ENCODE results near the gene MYOC. TPM values are rescaled to one million over a fixed set of nuclear protein-coding genes. Genes with fewer than 3 reads are reported as not detected.
"Not testable (repeated sequence)": the region's sequence is repeated elsewhere in the genome, so short reads cannot be mapped to it uniquely, and the experiment has no call there.

The MYOC gene
- total RNA-seq, 1 donor from 2014 or later = not detected

DNA sequence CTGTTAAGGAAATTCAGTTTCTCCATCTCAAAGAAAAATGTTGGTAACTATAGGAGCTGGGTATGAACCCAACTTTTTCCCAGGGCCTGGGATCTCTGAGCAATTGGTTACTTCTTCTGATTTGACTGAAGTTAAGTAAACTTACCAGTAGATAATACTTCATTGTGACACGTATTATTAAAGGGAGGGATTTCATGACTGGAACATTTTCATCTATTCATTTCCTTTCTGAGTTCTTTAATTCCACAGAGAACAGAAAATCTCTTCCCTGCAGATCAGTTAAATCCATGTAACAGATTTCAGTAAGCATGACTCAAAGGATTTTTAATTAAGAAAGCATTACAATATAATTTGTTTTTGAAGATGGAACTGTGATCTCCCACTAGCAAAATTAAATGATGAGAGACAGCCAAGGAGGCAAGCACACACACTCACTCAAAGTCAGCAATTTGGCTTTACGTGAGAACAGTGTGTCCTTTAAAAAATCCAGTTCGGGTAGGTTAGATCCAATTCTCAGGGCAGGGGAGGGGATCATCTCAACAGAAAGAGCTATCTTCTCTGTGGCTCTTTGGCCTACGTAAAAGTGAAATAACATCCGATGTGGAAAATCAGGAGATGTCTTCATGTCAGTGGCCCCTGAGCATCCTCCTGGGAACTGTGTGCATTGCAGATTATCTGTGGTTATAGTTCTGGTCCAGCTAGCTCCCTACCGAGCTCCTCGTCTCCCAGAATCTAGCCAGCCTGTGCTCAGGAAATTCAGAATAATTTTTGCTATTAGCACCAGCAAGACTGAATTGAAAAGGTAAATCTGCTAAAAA is 10.8 kb upstream of the MYOC start:
- H3K27ac Mint-ChIP-seq (ENCODE audit: unreplicated experiment) = no peak overlapping the region
- Histone ChIP-seq H3K27ac (ENCODE audit: low read depth, low read length) (no peak overlapping the region), H3K4me3 (ENCODE audit: insufficient read depth, low read depth, low read length) (no peak overlapping the region), H2AFZ (ENCODE audit: low read depth, low read length) (no peak overlapping the region), H3K9ac (ENCODE audit: low read length) (no peak overlapping the region), H3K4me1 (ENCODE audit: insufficient read depth, low read length) (no peaks in the 10 kb centered on the region), H4K20me1 (ENCODE audit: insufficient read depth, low read length) (no peaks in the 10 kb centered on the region), H3K27me3 (ENCODE audit: insufficient read depth, low read length) (no peaks in the 10 kb centered on the region), H3K36me3 (ENCODE audit: insufficient read depth, low read length) (no peaks in the 10 kb centered on the region), H3K9me3 (ENCODE audit: insufficient read depth, low read depth, low read length) (no peaks in the 10 kb centered on the region), H3K79me2 (ENCODE audit: insufficient read depth, low read length) (no peaks in the 10 kb centered on the region), H3K4me2 (ENCODE audit: low read length) (no peak overlapping the region)
- no peaks in the 10 kb centered on the region for H3K27me3 Mint-ChIP-seq (ENCODE audit: low read depth, unreplicated experiment)
- no peaks in the 10 kb centered on the region for H3K9me3 Mint-ChIP-seq (ENCODE audit: unreplicated experiment)
- DNase-seq (ENCODE audit: low read depth) = no peak
- no peak for TF ChIP-seq EZH2 (IDR thresholded peaks at IDR 0.05; ENCODE audit: insufficient read depth, low read length)
- TF ChIP-seq, protein P1, sequence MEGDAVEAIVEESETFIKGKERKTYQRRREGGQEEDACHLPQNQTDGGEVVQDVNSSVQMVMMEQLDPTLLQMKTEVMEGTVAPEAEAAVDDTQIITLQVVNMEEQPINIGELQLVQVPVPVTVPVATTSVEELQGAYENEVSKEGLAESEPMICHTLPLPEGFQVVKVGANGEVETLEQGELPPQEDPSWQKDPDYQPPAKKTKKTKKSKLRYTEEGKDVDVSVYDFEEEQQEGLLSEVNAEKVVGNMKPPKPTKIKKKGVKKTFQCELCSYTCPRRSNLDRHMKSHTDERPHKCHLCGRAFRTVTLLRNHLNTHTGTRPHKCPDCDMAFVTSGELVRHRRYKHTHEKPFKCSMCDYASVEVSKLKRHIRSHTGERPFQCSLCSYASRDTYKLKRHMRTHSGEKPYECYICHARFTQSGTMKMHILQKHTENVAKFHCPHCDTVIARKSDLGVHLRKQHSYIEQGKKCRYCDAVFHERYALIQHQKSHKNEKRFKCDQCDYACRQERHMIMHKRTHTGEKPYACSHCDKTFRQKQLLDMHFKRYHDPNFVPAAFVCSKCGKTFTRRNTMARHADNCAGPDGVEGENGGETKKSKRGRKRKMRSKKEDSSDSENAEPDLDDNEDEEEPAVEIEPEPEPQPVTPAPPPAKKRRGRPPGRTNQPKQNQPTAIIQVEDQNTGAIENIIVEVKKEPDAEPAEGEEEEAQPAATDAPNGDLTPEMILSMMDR (IDR thresholded peaks at IDR 0.05; ENCODE audit: insufficient read depth, low read depth, low read length) = no peak
- H3K4me3 Mint-ChIP-seq (ENCODE audit: unreplicated experiment) = no peak overlapping the region
- H3K36me3 Mint-ChIP-seq (ENCODE audit: low read depth, unreplicated experiment) = no peaks in the 10 kb centered on the region
- FAIRE-seq = no peak
- H3K4me1 Mint-ChIP-seq (ENCODE audit: low read depth, unreplicated experiment) = peaks cover 14% of the 10 kb centered on the region

DNA sequence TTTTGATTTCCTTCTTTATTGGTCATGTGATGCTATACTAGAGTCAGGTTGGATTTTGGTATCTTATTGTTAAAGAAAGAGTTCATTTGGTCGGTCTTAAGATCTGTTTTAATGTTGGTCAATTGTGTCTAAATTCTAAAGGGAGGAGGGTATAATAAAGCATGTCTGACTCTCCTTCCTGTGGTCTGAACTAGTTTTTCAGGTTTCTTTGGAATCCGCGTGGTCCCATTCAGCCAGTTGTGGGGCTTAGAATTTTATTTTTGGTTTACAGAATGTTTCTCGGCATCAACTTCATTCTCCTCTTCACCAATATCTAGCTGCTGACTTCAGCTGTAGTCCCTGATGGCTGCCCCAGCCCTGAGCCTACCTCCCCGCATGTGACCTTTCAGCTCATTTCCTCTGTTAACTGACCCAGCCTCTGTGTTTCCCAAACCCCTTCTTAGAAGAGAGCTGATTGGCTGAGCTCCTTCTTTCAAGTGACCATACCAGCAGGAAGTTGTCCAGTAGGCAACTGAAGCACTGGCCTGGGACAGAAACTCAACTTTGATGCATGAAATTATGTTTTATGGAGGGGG is 8.7 kb upstream of the MYOC start:
- no peaks in the 10 kb centered on the region for H3K9me3 Mint-ChIP-seq (ENCODE audit: unreplicated experiment)
- no peaks in the 10 kb centered on the region for H3K79me2 ChIP-seq (ENCODE audit: insufficient read depth, low read length)
- no peaks in the 10 kb centered on the region for H3K27me3 Mint-ChIP-seq (ENCODE audit: low read depth, unreplicated experiment)
- no peak overlapping the region for H2AFZ ChIP-seq (ENCODE audit: low read depth, low read length)
- no peak overlapping the region for H3K27ac ChIP-seq (ENCODE audit: low read depth, low read length)
- H3K4me3 ChIP-seq (ENCODE audit: insufficient read depth, low read depth, low read length) = no peak overlapping the region
- no peak overlapping the region for H3K4me2 ChIP-seq (ENCODE audit: low read length)
- no peaks in the 10 kb centered on the region for H3K36me3 Mint-ChIP-seq (ENCODE audit: low read depth, unreplicated experiment)
- H3K36me3 ChIP-seq (ENCODE audit: insufficient read depth, low read length) = no peaks in the 10 kb centered on the region
- no peak for DNase-seq (ENCODE audit: low read depth)
- no peak for FAIRE-seq
- no peaks in the 10 kb centered on the region for H3K4me1 ChIP-seq (ENCODE audit: insufficient read depth, low read length)
- no peak for TF ChIP-seq EZH2 (IDR thresholded peaks at IDR 0.05; ENCODE audit: insufficient read depth, low read length)
- TF ChIP-seq, protein P1 (IDR thresholded peaks at IDR 0.05; ENCODE audit: insufficient read depth, low read depth, low read length) = no peak
- H3K27ac Mint-ChIP-seq (ENCODE audit: unreplicated experiment) = no peak overlapping the region
- no peak overlapping the region for H3K9ac ChIP-seq (ENCODE audit: low read length)
- H4K20me1 ChIP-seq (ENCODE audit: insufficient read depth, low read length) = no peaks in the 10 kb centered on the region
- H3K27me3 ChIP-seq (ENCODE audit: insufficient read depth, low read length) = no peaks in the 10 kb centered on the region
- H3K4me1 Mint-ChIP-seq (ENCODE audit: low read depth, unreplicated experiment) = peaks cover 14% of the 10 kb centered on the region
- H3K4me3 Mint-ChIP-seq (ENCODE audit: unreplicated experiment) = no peak overlapping the region
- H3K9me3 ChIP-seq (ENCODE audit: insufficient read depth, low read depth, low read length) = no peaks in the 10 kb centered on the region

DNA sequence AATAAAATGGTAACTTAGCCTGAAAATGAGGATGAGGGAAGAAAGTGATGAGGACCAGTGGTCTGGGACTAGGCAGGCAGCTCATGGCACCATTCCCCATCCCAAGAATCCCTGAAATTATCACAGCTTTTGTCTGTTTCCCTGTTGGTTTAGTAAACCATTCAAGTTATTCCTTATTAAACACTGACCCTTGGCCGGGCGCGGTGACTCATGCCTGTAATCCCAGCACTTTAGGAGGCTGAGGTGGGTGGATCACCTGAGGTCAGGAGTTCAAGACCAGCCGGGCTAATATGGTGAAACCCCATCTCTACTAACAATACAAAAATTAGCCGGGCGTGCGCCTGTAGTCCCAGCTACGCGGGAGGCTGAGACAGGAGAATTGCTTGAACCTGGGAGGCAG is 3.7 kb upstream of the MYOC start:
- H3K9me3 ChIP-seq (ENCODE audit: insufficient read depth, low read depth, low read length); H3K27me3 Mint-ChIP-seq (ENCODE audit: low read depth, unreplicated experiment); DNase-seq (ENCODE audit: low read depth); H3K4me2 ChIP-seq (ENCODE audit: low read length); H3K9me3 Mint-ChIP-seq (ENCODE audit: unreplicated experiment); H3K79me2 ChIP-seq (ENCODE audit: insufficient read depth, low read length); H2AFZ ChIP-seq (ENCODE audit: low read depth, low read length); H3K36me3 ChIP-seq (ENCODE audit: insufficient read depth, low read length); H3K27me3 ChIP-seq (ENCODE audit: insufficient read depth, low read length); H3K4me3 ChIP-seq (ENCODE audit: insufficient read depth, low read depth, low read length); H3K36me3 Mint-ChIP-seq (ENCODE audit: low read depth, unreplicated experiment); H3K4me3 Mint-ChIP-seq (ENCODE audit: unreplicated experiment); H3K27ac ChIP-seq (ENCODE audit: low read depth, low read length); H4K20me1 ChIP-seq (ENCODE audit: insufficient read depth, low read length); H3K9ac ChIP-seq (ENCODE audit: low read length); H3K4me1 ChIP-seq (ENCODE audit: insufficient read depth, low read length); H3K27ac Mint-ChIP-seq (ENCODE audit: unreplicated experiment); FAIRE-seq: not testable (repeated sequence)
- H3K4me1 Mint-ChIP-seq (ENCODE audit: low read depth, unreplicated experiment) = peaks cover 16% of the 10 kb centered on the region

Measured in astrocyte (in vitro differentiated cells and primary cell).